K562 (cell line): Measurements from ENCODE around the gene ORAI2. TPM values are rescaled to one million over a fixed set of nuclear protein-coding genes. Genes with fewer than 3 reads are reported as not detected.
"Not testable (repeated sequence)": the region's sequence is repeated elsewhere in the genome, so short reads cannot be mapped to it uniquely, and the experiment has no call there.

Experiments used
- ATAC-seq: fragments of 200-7000 bp; cut with Tn5 transposase; 3 replicates; pipeline ENCODE4 v1.9.1; 2020; ENCODE audit warnings: moderate library complexity
- BruUV-seq: library from RNA; stranded (reverse); fragments of 400-500 nt; replicated peaks from 2 replicates; lab custom pipeline; 2021; lab: Mats Ljungman, UMichigan
- CTCF ChIA-PET: fragments of 300-600 bp; formaldehyde crosslinking; extraction: SDS; loops from one replicate; lab custom pipeline; 2021; ENCODE audit warnings: low intra/inter-chr PET ratio; lab: Yijun Ruan, JAX
- POLR2A ChIA-PET: fragments of 300-600, 350-650 bp; sonication (Branson Sonifier 250); formaldehyde crosslinking; extraction: SDS; loops from one replicate; lab custom pipeline; 2021; ENCODE audit warnings: antibody characterized with exemption, inconsistent platforms; lab: Yijun Ruan, JAX
- DNase-seq, 4 experiments: peaks; one replicate each; pipeline versions ENCODE4 v3.0.0 to v3.0.0-alpha.2; 2011 to 2018; ENCODE audit warnings: low spot score in 3 of 4, mixed read lengths in 3 of 4; ENCODE audit errors: extremely low read depth in 1 of 4
- FAIRE-seq: peaks from 2 replicates; lab custom pipeline; 2011; peaks lifted over from hg19 to GRCh38; lab: Jason Lieb, UNC
- H2AFZ ChIP-seq: 2 replicates; pipeline ENCODE4 v1.6.0; 2011; ENCODE audit warnings: low read depth, low read length, control low read depth, inconsistent platforms
- H3K27ac ChIP-seq: fragments of 200-600 bp; 3 replicates; pipeline ENCODE4 v1.8.0; 2011; ENCODE audit warnings: low read depth, mild to moderate bottlenecking, control low read depth, inconsistent platforms, low read length, moderate library complexity, mixed read lengths; ENCODE audit errors: extremely low read depth
- H3K27me3 ChIP-seq, 2 experiments: fragments of 300-600 bp in 1 of 2; 2 replicates in 1 of 2; 3 replicates in 1 of 2; pipeline versions ENCODE4 v1.6.0 to v1.8.0; 2011; ENCODE audit warnings: inconsistent platforms in 2 of 2, low read length in 2 of 2, mild to moderate bottlenecking in 1 of 2, mixed read lengths in 1 of 2, moderate library complexity in 1 of 2; ENCODE audit not compliant: control insufficient read depth in 2 of 2, insufficient read depth in 2 of 2
- H3K36me3 ChIP-seq: fragments of 300-600 bp; 3 replicates; pipeline ENCODE4 v1.8.0; 2011; ENCODE audit warnings: mild to moderate bottlenecking, low read length, inconsistent platforms; ENCODE audit not compliant: control insufficient read depth, insufficient read depth
- H3K4me1 ChIP-seq, 2 experiments: fragments of 200-600 bp in 1 of 2; replicated peaks in 1 of 2; 2 replicates in 1 of 2; 3 replicates in 1 of 2; pipeline versions ENCODE4 v1.5.1 to v1.8.0; 2011; ENCODE audit warnings: inconsistent platforms in 2 of 2, low read length in 2 of 2, mild to moderate bottlenecking in 1 of 2, mixed read lengths in 1 of 2, moderate library complexity in 1 of 2; ENCODE audit not compliant: control insufficient read depth in 2 of 2, insufficient read depth in 2 of 2
- H3K4me2 ChIP-seq: 2 replicates; pipeline ENCODE4 v1.6.1; 2011; ENCODE audit warnings: low read length, control low read depth, inconsistent platforms, mixed read lengths; ENCODE audit not compliant: insufficient read depth
- H3K4me3 ChIP-seq: fragments of 200-600 bp; sonication (generic), shearing (Covaris generic); 2 replicates; pipeline ENCODE4 v1.5.1; 2016; ENCODE audit warnings: control low read depth, inconsistent platforms
- H3K79me2 ChIP-seq: fragments of 200-600 bp; 3 replicates; pipeline ENCODE4 v1.8.0; 2011; ENCODE audit warnings: low read length, inconsistent platforms; ENCODE audit not compliant: control insufficient read depth, insufficient read depth
- H3K9ac ChIP-seq, 2 experiments: 2 replicates each; pipeline versions ENCODE4 v1.6.0 to v1.6.1; 2011; ENCODE audit warnings: low read depth in 2 of 2, low read length in 2 of 2, control low read depth in 1 of 2, inconsistent platforms in 1 of 2, mild to moderate bottlenecking in 1 of 2, mixed read lengths in 1 of 2; ENCODE audit not compliant: insufficient read depth in 1 of 2
- H3K9me1 ChIP-seq: one replicate; pipeline ENCODE4 v1.6.0; 2011; ENCODE audit warnings: inconsistent platforms, mild to moderate bottlenecking, low read length, moderate library complexity; ENCODE audit not compliant: control insufficient read depth, insufficient read depth
- H3K9me3 ChIP-seq: replicated peaks from 2 replicates; pipeline ENCODE4 v1.5.1; 2011; ENCODE audit warnings: low read depth, low read length, inconsistent platforms; ENCODE audit not compliant: control insufficient read depth, insufficient read depth
- H4K20me1 ChIP-seq: replicated peaks from 2 replicates; pipeline ENCODE4 v1.6.1; 2011; ENCODE audit warnings: low read length, inconsistent platforms, mixed read lengths; ENCODE audit not compliant: control insufficient read depth, insufficient read depth
- ARID1B ChIP-seq: fragments of 450-650 bp; IDR thresholded peaks from 2 replicates; pipeline ENCODE4 v1.6.1; 2016; ENCODE audit warnings: antibody characterized with exemption, mild to moderate bottlenecking, inconsistent platforms
- ARID2 ChIP-seq: fragments of 450-650 bp; IDR thresholded peaks from 2 replicates; pipeline ENCODE4 v1.6.1; 2017; ENCODE audit warnings: antibody characterized with exemption, mild to moderate bottlenecking
- CTBP1 ChIP-seq: fragments of 450-650 bp; IDR thresholded peaks from 2 replicates; pipeline ENCODE4 v1.6.1; 2016; ENCODE audit warnings: borderline replicate concordance
- DEAF1 ChIP-seq: fragments of 450-650 bp; formaldehyde crosslinking; IDR thresholded peaks from 2 replicates; pipeline ENCODE4 v1.4.0; 2020; ENCODE audit warnings: mild to moderate bottlenecking, moderate library complexity
- DPF2 ChIP-seq: fragments of 450-650 bp; IDR thresholded peaks from 2 replicates; pipeline ENCODE4 v1.6.1; 2016
- ELF4 ChIP-seq: fragments of 450-650 bp; formaldehyde crosslinking; IDR thresholded peaks from 2 replicates; pipeline ENCODE4 v1.4.0; 2022; ENCODE audit warnings: missing genetic modification characterization
- LARP7 ChIP-seq: fragments of 450-650 bp; IDR thresholded peaks from 2 replicates; pipeline ENCODE4 v1.6.1; 2016
- MAZ ChIP-seq, 2 experiments: fragments of 450-650 bp in 1 of 2; sonication (generic) in 1 of 2; formaldehyde crosslinking; IDR thresholded peaks in 1 of 2; conservative IDR thresholded peaks in 1 of 2; 2 replicates each; pipeline versions ENCODE4 v1.4.0 to v1.5.0; 2020; ENCODE audit warnings: mild to moderate bottlenecking in 1 of 2, missing genetic modification reagents in 1 of 2
- MTA3 ChIP-seq: fragments of 450-650 bp; formaldehyde crosslinking; IDR thresholded peaks from 2 replicates; pipeline ENCODE4 v1.6.1; 2017; ENCODE audit warnings: mild to moderate bottlenecking, borderline replicate concordance
- NBN ChIP-seq: fragments of 450-650 bp; IDR thresholded peaks from 2 replicates; pipeline ENCODE4 v1.6.1; 2016; ENCODE audit warnings: low read depth, mild to moderate bottlenecking
- PRDM10 ChIP-seq: fragments of 450-650 bp; IDR thresholded peaks from 2 replicates; pipeline ENCODE4 v1.6.1; 2018; ENCODE audit not compliant: partially characterized antibody
- RAD21 ChIP-seq, 2 experiments: fragments of 250-450 bp in 1 of 2; fragments of 450-650 bp in 1 of 2; sonication (Bioruptor Pico) in 1 of 2; formaldehyde crosslinking in 1 of 2; IDR thresholded peaks in 1 of 2; conservative IDR thresholded peaks in 1 of 2; 2 replicates each; pipeline versions ENCODE4 v1.4.0 to v1.8.0; 2020 to 2022; ENCODE audit warnings: mild to moderate bottlenecking in 2 of 2, moderate library complexity in 1 of 2
- RFX1 ChIP-seq: fragments of 450-650 bp; IDR thresholded peaks from 2 replicates; pipeline ENCODE4 v1.6.1; 2016; ENCODE audit warnings: mild to moderate bottlenecking, moderate library complexity
- SMAD4 ChIP-seq: fragments of 250-450 bp; sonication (Bioruptor Pico); conservative IDR thresholded peaks from 2 replicates; pipeline ENCODE4 v1.8.0; 2021; ENCODE audit warnings: inconsistent platforms, mild to moderate bottlenecking, moderate library complexity
- SMC3 ChIP-seq: conservative IDR thresholded peaks from 2 replicates; pipeline ENCODE4 v1.6.1; 2011; ENCODE audit warnings: low read depth, low read length, improper control_type of control experiment; ENCODE audit not compliant: insufficient read depth
- ZC3H8 ChIP-seq: fragments of 450-650 bp; IDR thresholded peaks from 2 replicates; pipeline ENCODE4 v1.6.1; 2017
- WGBS: fragments of 100-300 bp; shearing (Covaris generic); methylation state at CpG from one replicate; pipeline ENCODE4 v1.1.6; 2016; ENCODE audit warnings: low coverage, mixed read lengths; ENCODE audit not compliant: insufficient coverage; ENCODE audit errors: missing lambda C conversion rate; 5-methylcytosine and 5-hydroxymethylcytosine counted together
- in situ Hi-C: fragments of 300-500 bp; cut with MboI; formaldehyde crosslinking; loops from 4 replicates; pipeline ENCODE4 v1.15.0; 2018; ENCODE audit warnings: inconsistent platforms, mixed read lengths
- intact Hi-C: fragments of 100-400 bp; cut with micrococcal nuclease; formaldehyde crosslinking; loops from 2 replicates; pipeline ENCODE4 v1.14.2; 2022
- polyA plus RNA-seq, 8 experiments: library from polyadenylated mRNA; depleted of rRNA in 4 of 8; stranded (reverse) in 5 of 8; unstranded in 3 of 8; fragments of >200 nt; fragmentation: Nextera tagmentation in 2 of 8; fragmentation: Illumina TruSeq in 1 of 8; extraction: Ambion mirVana in 2 of 8; extraction: Trizol in 1 of 8; gene quantifications; 2 replicates each; pipeline versions ENCODE4 v1.2.1 to v1.2.3, GENCODE V29; 2011 to 2014; ENCODE audit warnings: inconsistent platforms in 1 of 8, missing spikeins in 1 of 8
- total RNA-seq, 7 experiments: library from RNA; depleted of rRNA in 6 of 7; stranded (reverse); fragments of >200 nt in 6 of 7; fragmentation: Illumina TruSeq in 2 of 7; extraction: Trizol in 2 of 7; gene quantifications; 2 replicates each; pipeline versions ENCODE4 v1.2.1 to v1.2.3, GENCODE V29; 2011 to 2021; ENCODE audit warnings: low replicate concordance in 1 of 7

The ORAI2 gene
- total and polyA plus RNA-seq, 9 of the 15 experiments (the other 6 are each of a cell fraction or from before 2014, with no cell fraction given): 1.1 to 27.7 (median 9.2) TPM

DNA sequence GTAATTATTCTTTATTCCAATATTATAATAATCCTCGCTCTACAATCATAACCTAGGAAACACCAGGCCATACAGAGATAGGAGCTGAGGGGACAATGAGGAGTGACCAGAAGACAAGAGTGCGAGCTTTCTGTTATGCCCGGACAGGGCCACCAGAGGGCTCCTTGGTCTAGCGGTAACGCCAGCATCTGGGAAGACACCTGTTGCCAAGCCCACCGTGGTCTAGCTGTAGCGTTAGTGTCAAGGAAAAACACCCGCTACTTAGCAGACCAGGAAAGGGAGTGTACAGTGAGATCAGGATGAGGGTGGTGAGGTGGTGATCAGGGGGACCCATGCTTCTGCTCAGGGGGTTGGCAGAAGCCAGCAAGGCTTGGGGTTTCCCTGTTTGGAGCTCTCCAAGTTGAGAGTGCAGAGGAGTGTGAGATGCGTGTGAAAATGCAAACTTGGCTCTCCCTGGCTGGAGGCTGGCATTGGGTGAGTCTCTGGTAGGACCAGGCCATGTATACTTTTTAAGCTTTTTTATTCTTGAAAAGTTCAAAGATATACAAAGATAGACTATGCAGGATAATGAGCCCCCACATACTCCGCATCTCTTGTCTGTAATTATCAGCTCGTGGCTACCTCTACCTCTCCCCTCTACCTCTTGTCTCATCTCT, 46.7 kb downstream of the ORAI2 start:
- H3K9ac ChIP-seq, H3K9me1 ChIP-seq, H3K27ac ChIP-seq, H3K9me3 ChIP-seq, H2AFZ ChIP-seq, H3K4me2 ChIP-seq, H4K20me1 ChIP-seq, H3K27me3 ChIP-seq, CTCF ChIA-PET, intact Hi-C loops, BruUV-seq, H3K79me2 ChIP-seq, DNase-seq, FAIRE-seq, H3K4me1 ChIP-seq, POLR2A ChIA-PET, H3K4me3 ChIP-seq, H3K36me3 ChIP-seq: not testable (repeated sequence)
- whole genome bisulfite sequencing: 1% methylated on average over 6 of the region's 11 CpGs
- ATAC-seq: peak; percentile 37
- in situ Hi-C loops: loop anchor here (25.0 kb wide), 1 partner anchor 582 kb away; the partner anchor contains the start of gene FBXL13
- TF ChIP-seq MTA3: 0 out of 2 replicates have a peak, but pooled peaks have one; percentile 45
- TF ChIP-seq RAD21 (CRISPR knock-in tag; conservative IDR thresholded peaks at IDR 0.05 in 1 of 2, IDR thresholded peaks at IDR 0.05 in 1 of 2): peak; percentile 66 to 72
- 0 out of 2 replicates have a peak, but pooled peaks have one; percentile 41 for TF ChIP-seq LARP7
- 0 out of 2 replicates have a peak, but pooled peaks have one; percentile 22 for TF ChIP-seq SMAD4 (CRISPR knock-in tag)
- TF ChIP-seq DEAF1 (CRISPR knock-in tag): peak; percentile 46; the same call in 1 of the 2 replicates
- TF ChIP-seq NBN: 0 out of 2 replicates have a peak, but pooled peaks have one; percentile 30
- TF ChIP-seq CTBP1: peak; percentile 29; the same call in 1 of the 2 replicates
- TF ChIP-seq ZC3H8: 0 out of 2 replicates have a peak, but pooled peaks have one; percentile 49
- 0 out of 2 replicates have a peak, but pooled peaks have one; percentile 17 for TF ChIP-seq DPF2
- peak; percentile 70 for TF ChIP-seq PRDM10
- peak; percentile 22; the same call in 1 of the 2 replicates for TF ChIP-seq ARID1B
- 0 out of 2 replicates have a peak, but pooled peaks have one; percentile 14 for TF ChIP-seq ELF4 (CRISPR knock-in tag)
- 0 out of 2 replicates have a peak, but pooled peaks have one; percentile 12 for TF ChIP-seq SMC3
- TF ChIP-seq RFX1: peak; percentile 42; the same call in 1 of the 2 replicates
- 0 out of 4 replicates have a peak, but pooled peaks of 1 of the 2 experiments have one; percentile 29 for TF ChIP-seq MAZ (CRISPR knock-in tag; conservative IDR thresholded peaks at IDR 0.05 in 1 of 2, IDR thresholded peaks at IDR 0.05 in 1 of 2)
- peak; percentile 38; the same call in 1 of the 2 replicates for TF ChIP-seq ARID2
